IgD-negative memory B cell (primary cell): ENCODE data around the gene URI1. TPM values are rescaled to one million over a fixed set of nuclear protein-coding genes. Genes with fewer than 3 reads are reported as not detected.
"Not testable (repeated sequence)": the region's sequence is repeated elsewhere in the genome, so short reads cannot be mapped to it uniquely, and the experiment has no call there.

Experiments
- H3K27ac Mint-ChIP-seq, 3 donors: one replicate each; pipeline ENCODE4 v1.8.0; 2020 to 2022; ENCODE audit warnings: mild to moderate bottlenecking in 3 of 3, mixed read lengths in 3 of 3, moderate library complexity in 1 of 3
- H3K27me3 Mint-ChIP-seq: one replicate; pipeline ENCODE4 v1.8.0; 2021; ENCODE audit warnings: mixed read lengths
- H3K36me3 Mint-ChIP-seq: one replicate; pipeline ENCODE4 v1.8.0; 2020; ENCODE audit warnings: mild to moderate bottlenecking, mixed read lengths
- H3K4me1 Mint-ChIP-seq, 3 donors: one replicate each; pipeline ENCODE4 v1.8.0; 2020 to 2022; ENCODE audit warnings: mixed read lengths in 3 of 3, mild to moderate bottlenecking in 1 of 3
- H3K4me3 Mint-ChIP-seq, 4 donors: one replicate each; pipeline ENCODE4 v1.8.0; 2020 to 2022; ENCODE audit warnings: mild to moderate bottlenecking in 4 of 4, mixed read lengths in 4 of 4, moderate library complexity in 3 of 4
- H3K9me3 Mint-ChIP-seq, 3 donors: one replicate each; pipeline ENCODE4 v1.8.0; 2020 to 2021; ENCODE audit warnings: mixed read lengths in 3 of 3, mild to moderate bottlenecking in 1 of 3
- polyA plus RNA-seq: library from polyadenylated mRNA; unstranded; fragments of 300-500 nt; fragmentation: Illumina TruSeq; gene quantifications from one replicate; pipeline ENCODE4 v1.2.3, GENCODE V29; 2021

The URI1 gene
- polyA plus RNA-seq, 1 donor from 2014 or later: 9.8 TPM

- not testable (repeated sequence) for H3K36me3 Mint-ChIP-seq
- H3K27ac Mint-ChIP-seq: peak overlapping the region in 1 of 3 donors; percentile 46
These were observed 6.9 kb downstream of the URI1 start for GRCh38 chr19:29948759-29949470.

GRCh38 chr19:29952177-29952576 lies 10.1 kb downstream of the URI1 start:
- H3K36me3 Mint-ChIP-seq: peaks cover 2% of the 10 kb centered on the region
- no peak overlapping the region for H3K4me3 Mint-ChIP-seq

More at GRCh38 chr19:29948759-29949470, 6.9 kb downstream of the URI1 start:
- H3K4me1 Mint-ChIP-seq: peaks cover 34 to 54% (median 52%) of the 10 kb centered on the region in 3 donors
- H3K9me3 Mint-ChIP-seq, H3K4me3 Mint-ChIP-seq, H3K27me3 Mint-ChIP-seq: not testable (repeated sequence)

GRCh38 chr19:29952646-29953045 lies 10.6 kb downstream of the URI1 start:
- Mint-ChIP-seq H3K27me3 (no peaks in the 10 kb centered on the region), H3K27ac (peak overlapping the region in 1 of 3 donors; percentile 6), H3K9me3 (no peaks in the 10 kb centered on the region), H3K4me1 (peaks cover 25 to 35% (median 34%) of the 10 kb centered on the region in 3 donors), H3K36me3 (peaks cover 2% of the 10 kb centered on the region), H3K4me3 (peak overlapping the region in 1 of 4 donors; percentile 63)

More at GRCh38 chr19:29952177-29952576, 10.1 kb downstream of the URI1 start:
- no peaks in the 10 kb centered on the region for H3K9me3 Mint-ChIP-seq
- peak overlapping the region in 1 of 3 donors; percentile 6 for H3K27ac Mint-ChIP-seq
- H3K4me1 Mint-ChIP-seq: peaks cover 23 to 36% (median 35%) of the 10 kb centered on the region in 3 donors
- H3K27me3 Mint-ChIP-seq: no peaks in the 10 kb centered on the region

GRCh38 chr19:29953352-29954247 lies 11.6 kb downstream of the URI1 start:
- Mint-ChIP-seq H3K36me3 (peaks cover 2% of the 10 kb centered on the region), H3K4me1 (peaks cover 16 to 30% (median 27%) of the 10 kb centered on the region in 3 donors), H3K4me3 (peak overlapping the region in 2 of 4 donors; percentile 22 to 55)

GRCh38 chr19:29956855-29957254 lies 14.8 kb downstream of the URI1 start:
- Mint-ChIP-seq H3K4me1 (peaks cover 20 to 33% (median 24%) of the 10 kb centered on the region in 3 donors), H3K27ac (no peak overlapping the region), H3K36me3 (peaks cover 5% of the 10 kb centered on the region), H3K27me3 (no peaks in the 10 kb centered on the region), H3K9me3 (no peaks in the 10 kb centered on the region), H3K4me3 (no peak overlapping the region)

More at GRCh38 chr19:29953352-29954247, 11.6 kb downstream of the URI1 start:
- H3K9me3 Mint-ChIP-seq: no peaks in the 10 kb centered on the region
- no peaks in the 10 kb centered on the region for H3K27me3 Mint-ChIP-seq
- peak overlapping the region in 1 of 3 donors; percentile 62 for H3K27ac Mint-ChIP-seq

- H3K27ac Mint-ChIP-seq: no peak overlapping the region
- H3K9me3 Mint-ChIP-seq: no peaks in the 10 kb centered on the region
- peaks cover 29 to 46% (median 38%) of the 10 kb centered on the region in 3 donors for H3K4me1 Mint-ChIP-seq
- peak overlapping the region in 1 of 4 donors; percentile 45 for H3K4me3 Mint-ChIP-seq
- H3K36me3 Mint-ChIP-seq: peaks cover 3% of the 10 kb centered on the region
- no peaks in the 10 kb centered on the region for H3K27me3 Mint-ChIP-seq
These were observed 19.3 kb downstream of the URI1 start for GRCh38 chr19:29961311-29961710.

- Mint-ChIP-seq H3K27me3 (no peaks in the 10 kb centered on the region), H3K4me3 (no peak overlapping the region), H3K36me3 (peaks cover 3% of the 10 kb centered on the region), H3K9me3 (no peaks in the 10 kb centered on the region), H3K4me1 (peaks cover 34 to 56% (median 46%) of the 10 kb centered on the region in 3 donors), H3K27ac (no peak overlapping the region)
These were observed 20.8 kb downstream of the URI1 start for GRCh38 chr19:29962793-29963192.

GRCh38 chr19:29963576-29963975 lies 21.5 kb downstream of the URI1 start:
- peaks cover 3% of the 10 kb centered on the region for H3K36me3 Mint-ChIP-seq
- no peak overlapping the region for H3K4me3 Mint-ChIP-seq
- H3K27ac Mint-ChIP-seq: peak overlapping the region in 1 of 3 donors; percentile 75
- peaks cover 36 to 58% (median 48%) of the 10 kb centered on the region in 3 donors for H3K4me1 Mint-ChIP-seq
- H3K9me3 Mint-ChIP-seq: no peaks in the 10 kb centered on the region
- no peaks in the 10 kb centered on the region for H3K27me3 Mint-ChIP-seq

GRCh38 chr19:29964171-29964570 lies 22.1 kb downstream of the URI1 start:
- Mint-ChIP-seq H3K27ac (peak overlapping the region in 2 of 3 donors; percentile 39 to 75), H3K27me3 (no peaks in the 10 kb centered on the region), H3K4me3 (no peak overlapping the region), H3K9me3 (no peaks in the 10 kb centered on the region), H3K36me3 (peaks cover 3% of the 10 kb centered on the region), H3K4me1 (peaks cover 39 to 61% (median 51%) of the 10 kb centered on the region in 3 donors)

- Mint-ChIP-seq H3K9me3 (no peaks in the 10 kb centered on the region), H3K27ac (no peak overlapping the region), H3K4me3 (peak overlapping the region in 2 of 4 donors; percentile 34 to 71), H3K27me3 (no peaks in the 10 kb centered on the region), H3K36me3 (no peaks in the 10 kb centered on the region), H3K4me1 (peaks cover 45 to 62% (median 57%) of the 10 kb centered on the region in 3 donors)
These were observed 23.5 kb downstream of the URI1 start for GRCh38 chr19:29965492-29965891.

GRCh38 chr19:29966142-29966541 lies 24.1 kb downstream of the URI1 start:
- H3K4me1 Mint-ChIP-seq: peaks cover 46 to 60% (median 58%) of the 10 kb centered on the region in 3 donors
- not testable (repeated sequence) for H3K4me3 Mint-ChIP-seq, H3K36me3 Mint-ChIP-seq, H3K9me3 Mint-ChIP-seq, H3K27me3 Mint-ChIP-seq
- peak overlapping the region in 1 of 3 donors; percentile 75 for H3K27ac Mint-ChIP-seq

GRCh38 chr19:29966588-29967249 lies 24.7 kb downstream of the URI1 start:
- peaks cover 45 to 60% (median 56%) of the 10 kb centered on the region in 3 donors for H3K4me1 Mint-ChIP-seq
- peak overlapping the region in 2 of 4 donors; percentile 2 to 61 for H3K4me3 Mint-ChIP-seq
- H3K27me3 Mint-ChIP-seq: no peaks in the 10 kb centered on the region
- no peaks in the 10 kb centered on the region for H3K9me3 Mint-ChIP-seq
- no peaks in the 10 kb centered on the region for H3K36me3 Mint-ChIP-seq
- peak overlapping the region in 2 of 3 donors; percentile 48 to 75 for H3K27ac Mint-ChIP-seq

- Mint-ChIP-seq H3K4me3 (peak overlapping the region in 1 of 4 donors; percentile 1), H3K36me3 (no peaks in the 10 kb centered on the region), H3K27me3 (no peaks in the 10 kb centered on the region), H3K9me3 (no peaks in the 10 kb centered on the region), H3K27ac (no peak overlapping the region), H3K4me1 (peaks cover 52 to 68% (median 61%) of the 10 kb centered on the region in 3 donors)
These were observed 25.6 kb downstream of the URI1 start for GRCh38 chr19:29967623-29968022.

- Mint-ChIP-seq H3K36me3 (no peaks in the 10 kb centered on the region), H3K9me3 (no peaks in the 10 kb centered on the region), H3K27me3 (no peaks in the 10 kb centered on the region), H3K4me1 (peaks cover 44 to 61% (median 52%) of the 10 kb centered on the region in 3 donors), H3K4me3 (peak overlapping the region in 1 of 4 donors; percentile 4), H3K27ac (no peak overlapping the region)
These were observed 27.9 kb downstream of the URI1 start for GRCh38 chr19:29969891-29970290.
